ELF-1 (cell line): ENCODE measurements around the gene MRAS.

Experiments used
- DNase-seq: peaks from one replicate; pipeline ENCODE4 v3.0.0-alpha.2; 2016; ENCODE audit warnings: low read depth, low spot score

The MRAS gene

GRCh38 chr3:138340511-138340910, 7.9 kb upstream of the MRAS start:
- no peak for DNase-seq

- DNase-seq, result no peak
These were observed 3.6 kb upstream of the MRAS start for GRCh38 chr3:138344754-138345153.

- DNase-seq, result peak; percentile 52
These were observed 668 bp downstream of the MRAS start for GRCh38 chr3:138348754-138349739.

GRCh38 chr3:138349926-138350665, 1.7 kb downstream of the MRAS start:
- DNase-seq, result no peak

- no peak for DNase-seq
These were observed 2.8 kb downstream of the MRAS start for GRCh38 chr3:138351151-138351550.

GRCh38 chr3:138351916-138352550, 3.7 kb downstream of the MRAS start:
- peak; percentile 23 for DNase-seq

GRCh38 chr3:138354376-138354775, 6.0 kb downstream of the MRAS start:
- DNase-seq, result no peak

GRCh38 chr3:138355071-138355470, 6.7 kb downstream of the MRAS start:
- DNase-seq, result no peak

GRCh38 chr3:138356730-138357405, 8.5 kb downstream of the MRAS start:
- DNase-seq, result peak; percentile 23

- DNase-seq, result no peak
These were observed 11.0 kb downstream of the MRAS start for GRCh38 chr3:138359148-138359918.

- DNase-seq, result no peak
These were observed 11.8 kb downstream of the MRAS start for GRCh38 chr3:138359919-138360868.

- no peak for DNase-seq
These were observed 12.6 kb downstream of the MRAS start for GRCh38 chr3:138360869-138361525.

GRCh38 chr3:138361561-138361971, 13.2 kb downstream of the MRAS start:
- no peak for DNase-seq

- no peak for DNase-seq
These were observed 14.2 kb downstream of the MRAS start for GRCh38 chr3:138362538-138362937.

- DNase-seq, result no peak
These were observed 14.9 kb downstream of the MRAS start for GRCh38 chr3:138363322-138363721.

GRCh38 chr3:138364356-138365252, 16.2 kb downstream of the MRAS start:
- no peak for DNase-seq

- no peak for DNase-seq
These were observed 16.8 kb downstream of the MRAS start for GRCh38 chr3:138365253-138365555.
